IMR-90 (cell line): Measurements from ENCODE around the gene DDC. TPM values are rescaled to one million over a fixed set of nuclear protein-coding genes. Genes with fewer than 3 reads are reported as not detected.

Source experiments
- ATAC-seq: fragments of 200-7000 bp; cut with Tn5 transposase; 2 replicates; pipeline ENCODE4 v1.9.1; 2020; ENCODE audit warnings: low read depth, mild to moderate bottlenecking, moderate library complexity
- BruUV-seq: library from RNA; stranded (reverse); fragments of 400-500 nt; replicated peaks from 2 replicates; lab custom pipeline; 2021; lab: Mats Ljungman, UMichigan
- CTCF ChIA-PET: fragments of 300-600 bp; formaldehyde crosslinking; extraction: SDS; loops from one replicate; lab custom pipeline; 2021; ENCODE audit warnings: antibody characterized with exemption; lab: Yijun Ruan, JAX
- POLR2A ChIA-PET: fragments of 300-600 bp; sonication (Branson Sonifier 250); formaldehyde crosslinking; loops from one replicate; lab custom pipeline; 2022; ENCODE audit warnings: antibody characterized with exemption; ENCODE audit not compliant: unreplicated experiment; lab: Charles Lee
- DNase-seq: peaks from one replicate; pipeline ENCODE4 v3.0.0; 2013
- H2AFZ ChIP-seq: replicated peaks from 2 replicates; pipeline ENCODE3; 2013; ENCODE audit warnings: low read length, mild to moderate bottlenecking; ENCODE audit not compliant: poor library complexity
- H2AK5ac ChIP-seq: 2 replicates; pipeline ENCODE4 v1.6.1; 2013; ENCODE audit warnings: low read depth, low read length, inconsistent platforms
- H2AK9ac ChIP-seq: replicated peaks from 2 replicates; pipeline ENCODE3; 2013; ENCODE audit warnings: mild to moderate bottlenecking, low read depth, low read length, moderate library complexity; ENCODE audit not compliant: poor library complexity
- H2BK120ac ChIP-seq: 2 replicates; pipeline ENCODE4 v1.6.1; 2013; ENCODE audit warnings: low read depth, low read length, inconsistent platforms
- H2BK15ac ChIP-seq: 3 replicates; pipeline ENCODE4 v1.6.1; 2013; ENCODE audit warnings: low read depth, low read length, inconsistent platforms
- H2BK20ac ChIP-seq: 2 replicates; pipeline ENCODE4 v1.6.1; 2013; ENCODE audit warnings: low read depth, mild to moderate bottlenecking, inconsistent platforms, low read length, moderate library complexity
- H2BK5ac ChIP-seq: 2 replicates; pipeline ENCODE4 v1.6.1; 2013; ENCODE audit warnings: mild to moderate bottlenecking, low read depth, low read length, inconsistent platforms; ENCODE audit not compliant: poor library complexity, severe bottlenecking
- H3K14ac ChIP-seq: replicated peaks from 2 replicates; pipeline ENCODE4 v1.6.1; 2013; ENCODE audit warnings: low read depth, low read length, inconsistent platforms
- H3K18ac ChIP-seq: 2 replicates; pipeline ENCODE4 v1.6.1; 2013; ENCODE audit warnings: low read depth, low read length, control low read depth
- H3K23ac ChIP-seq: 2 replicates; pipeline ENCODE4 v1.6.1; 2013; ENCODE audit warnings: low read depth, low read length, inconsistent platforms
- H3K27ac ChIP-seq: 2 replicates; pipeline ENCODE4 v1.5.1; 2013; ENCODE audit warnings: mild to moderate bottlenecking, control low read depth, low read length; ENCODE audit not compliant: insufficient read depth
- H3K27me3 ChIP-seq: 2 replicates; pipeline ENCODE4 v1.6.1; 2013; ENCODE audit warnings: low read length; ENCODE audit not compliant: control insufficient read depth, insufficient read depth
- H3K36me3 ChIP-seq: 2 replicates; pipeline ENCODE4 v1.6.1; 2013; ENCODE audit warnings: low read length, mixed read lengths; ENCODE audit not compliant: control insufficient read depth, insufficient read depth
- H3K4ac ChIP-seq: 2 replicates; pipeline ENCODE4 v1.6.1; 2013; ENCODE audit warnings: low read depth, low read length, inconsistent platforms
- H3K4me1 ChIP-seq: 2 replicates; pipeline ENCODE4 v1.6.1; 2013; ENCODE audit warnings: low read length, mixed read lengths; ENCODE audit not compliant: control insufficient read depth, insufficient read depth
- H3K4me2 ChIP-seq: 2 replicates; pipeline ENCODE4 v1.6.1; 2013; ENCODE audit warnings: low read depth, mild to moderate bottlenecking, control low read depth, low read length, moderate library complexity
- H3K4me3 ChIP-seq: 2 replicates; pipeline ENCODE4 v1.5.1; 2013; ENCODE audit warnings: low read depth, mild to moderate bottlenecking, control low read depth, low read length, moderate library complexity; ENCODE audit not compliant: insufficient read depth
- H3K56ac ChIP-seq: 2 replicates; pipeline ENCODE4 v1.6.1; 2013; ENCODE audit warnings: low read length, inconsistent platforms; ENCODE audit not compliant: insufficient read depth; ENCODE audit errors: extremely low read depth
- H3K79me1 ChIP-seq, 2 experiments: 2 replicates each; pipeline ENCODE4 v1.6.1; 2013; ENCODE audit warnings: low read length in 2 of 2, inconsistent platforms in 1 of 2, low read depth in 1 of 2
- H3K9ac ChIP-seq: 2 replicates; pipeline ENCODE4 v1.6.1; 2013; ENCODE audit warnings: low read depth, low read length, control low read depth
- H3K9me1 ChIP-seq: 2 replicates; pipeline ENCODE4 v1.6.1; 2013; ENCODE audit warnings: low read length, inconsistent platforms; ENCODE audit not compliant: insufficient read depth
- H3K9me3 ChIP-seq: 2 replicates; pipeline ENCODE4 v1.6.1; 2013; ENCODE audit warnings: low read length; ENCODE audit not compliant: control insufficient read depth, insufficient read depth
- H4K20me1 ChIP-seq: 2 replicates; pipeline ENCODE4 v1.6.1; 2013; ENCODE audit warnings: low read length, inconsistent platforms; ENCODE audit not compliant: insufficient read depth
- H4K5ac ChIP-seq: 2 replicates; pipeline ENCODE4 v1.6.1; 2013; ENCODE audit warnings: mild to moderate bottlenecking, low read depth, low read length, control low read depth
- H4K8ac ChIP-seq, 2 experiments: 2 replicates each; pipeline ENCODE4 v1.6.1; 2013; ENCODE audit warnings: low read depth in 2 of 2, low read length in 2 of 2, control low read depth in 1 of 2, inconsistent platforms in 1 of 2
- H4K91ac ChIP-seq: 2 replicates; pipeline ENCODE4 v1.6.1; 2013; ENCODE audit warnings: low read depth, low read length, inconsistent platforms; ENCODE audit not compliant: insufficient read depth
- BHLHE40 ChIP-seq: fragments of 150-350 bp; IDR thresholded peaks from 2 replicates; pipeline ENCODE4 v1.6.1; 2016; ENCODE audit warnings: mild to moderate bottlenecking, low read depth, low read length
- ELK1 ChIP-seq: fragments of 150-350 bp; IDR thresholded peaks from 2 replicates; pipeline ENCODE4 v1.6.1; 2016; ENCODE audit warnings: low read depth, mild to moderate bottlenecking, low read length, moderate library complexity, borderline replicate concordance
- MAFK ChIP-seq: IDR thresholded peaks from 2 replicates; pipeline ENCODE4 v1.6.1; 2012; ENCODE audit warnings: low read depth, low read length, improper control_type of control experiment
- MXI1 ChIP-seq: IDR thresholded peaks from 2 replicates; pipeline ENCODE4 v1.6.1; 2012; ENCODE audit warnings: low read depth, mild to moderate bottlenecking, low read length, moderate library complexity, borderline replicate concordance
- POLR2A ChIP-seq: IDR thresholded peaks from 2 replicates; pipeline ENCODE4 v1.6.1; 2012; ENCODE audit warnings: mild to moderate bottlenecking, low read depth, low read length
- RCOR1 ChIP-seq: IDR thresholded peaks from 2 replicates; pipeline ENCODE4 v1.6.1; 2012; ENCODE audit warnings: mild to moderate bottlenecking, low read length, improper control_type of control experiment; ENCODE audit not compliant: insufficient replicate concordance
- RFX5 ChIP-seq: IDR thresholded peaks from 2 replicates; pipeline ENCODE4 v1.8.0; 2012; ENCODE audit warnings: low read depth, mild to moderate bottlenecking, low read length, moderate library complexity
- SMC3 ChIP-seq: fragments of 150-350 bp; IDR thresholded peaks from 2 replicates; pipeline ENCODE4 v1.6.1; 2016; ENCODE audit warnings: low read depth, mild to moderate bottlenecking, antibody characterized with exemption, low read length, moderate library complexity
- WGBS, 2 experiments: methylation state at CpG; one replicate each; pipeline versions ENCODE4 v1.1.5 to v1.1.7; 2013; ENCODE audit warnings: missing lambda C conversion rate in 2 of 2; ENCODE audit not compliant: insufficient read length in 1 of 2; ENCODE audit errors: extremely low coverage in 2 of 2; 5-methylcytosine and 5-hydroxymethylcytosine counted together
- dilution Hi-C: fragments of 300-500 bp; cut with HindIII; formaldehyde crosslinking; loops from one replicate; pipeline ENCODE4 v1.14.3; 2018; ENCODE audit warnings: low sequenced_read_pairs; ENCODE audit not compliant: unreplicated experiment
- in situ Hi-C: fragments of 300-500 bp; cut with MboI; formaldehyde crosslinking; loops from 3 replicates; pipeline ENCODE4 v1.14.3; 2019; ENCODE audit warnings: low sequenced_read_pairs, inconsistent platforms, mixed read lengths
- intact Hi-C: fragments of 100-400 bp; cut with micrococcal nuclease; formaldehyde crosslinking; loops from 2 replicates; pipeline ENCODE4 v1.10.0; 2022
- polyA plus RNA-seq, 3 experiments: library from polyadenylated mRNA; depleted of rRNA; stranded (reverse); fragments of >200 nt; gene quantifications; 2 replicates each; pipeline ENCODE4 v1.2.3, GENCODE V29; 2012; ENCODE audit warnings: low replicate concordance in 1 of 3
- total RNA-seq: library from RNA; depleted of rRNA; stranded (reverse); fragments of >200 nt; gene quantifications from 2 replicates; pipeline ENCODE4 v1.2.3, GENCODE V29; 2012
- TF ChIP-seq, protein P1 (sequence below): fragments of 150-350 bp; IDR thresholded peaks from 2 replicates; pipeline ENCODE4 v1.6.1; 2017; ENCODE audit warnings: mild to moderate bottlenecking, antibody characterized with exemption, low read length, low read depth

DDC gene
- total and polyA plus RNA-seq, 2 of the 4 experiments (the other 2 are of a cell fraction): not detected

DNA sequence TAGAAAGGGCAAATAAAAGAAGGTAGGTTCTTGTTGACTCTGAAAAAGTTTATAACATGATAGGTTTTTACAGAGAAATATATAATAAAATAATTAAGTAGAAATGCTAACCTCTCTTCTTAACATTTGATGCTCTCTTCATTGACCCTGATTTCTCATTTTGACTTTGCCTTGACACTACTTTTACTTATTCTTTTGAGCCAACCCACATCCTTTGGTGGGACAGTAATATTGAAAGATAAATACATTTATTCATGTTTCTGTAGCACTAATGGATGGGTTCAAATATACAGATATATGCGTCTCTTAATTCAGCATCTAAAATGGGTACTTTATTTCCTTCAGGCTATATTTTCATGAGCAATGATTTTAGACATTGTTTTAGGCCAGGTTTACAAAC lies 34.4 kb downstream of the DDC start:
- POLR2A ChIA-PET: interaction anchor here (0.7 kb wide), 1 partner anchor 59 kb away, joined by 3 read pairs; no protein-coding TSS in a partner anchor
- no peak overlapping the region for H3K27ac ChIP-seq
- H3K4me2 ChIP-seq: no peak overlapping the region
- no peak overlapping the region for H2BK15ac ChIP-seq
- no peak overlapping the region for H2BK20ac ChIP-seq
- no peak for TF ChIP-seq SMC3
- no peak for TF ChIP-seq POLR2A
- no peak for TF ChIP-seq ELK1
- TF ChIP-seq BHLHE40: no peak
- TF ChIP-seq MAFK: no peak
- TF ChIP-seq MXI1: no peak
- TF ChIP-seq, protein P1, sequence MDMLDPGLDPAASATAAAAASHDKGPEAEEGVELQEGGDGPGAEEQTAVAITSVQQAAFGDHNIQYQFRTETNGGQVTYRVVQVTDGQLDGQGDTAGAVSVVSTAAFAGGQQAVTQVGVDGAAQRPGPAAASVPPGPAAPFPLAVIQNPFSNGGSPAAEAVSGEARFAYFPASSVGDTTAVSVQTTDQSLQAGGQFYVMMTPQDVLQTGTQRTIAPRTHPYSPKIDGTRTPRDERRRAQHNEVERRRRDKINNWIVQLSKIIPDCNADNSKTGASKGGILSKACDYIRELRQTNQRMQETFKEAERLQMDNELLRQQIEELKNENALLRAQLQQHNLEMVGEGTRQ: no peak
- TF ChIP-seq RFX5: no peak
- TF ChIP-seq RCOR1: no peak
- dilution Hi-C loops: no loop called here
- no peak overlapping the region for H4K91ac ChIP-seq
- no TSS peak for BruUV-seq
- H2BK5ac ChIP-seq: no peak overlapping the region
- no peaks in the 10 kb centered on the region for H3K9me3 ChIP-seq
- H4K5ac ChIP-seq: no peak overlapping the region
- no peak overlapping the region for H3K9ac ChIP-seq
- ATAC-seq (no peak), DNase-seq (no peak)
- no peak overlapping the region for H3K56ac ChIP-seq
- no peak overlapping the region for H3K4ac ChIP-seq
- H3K4me1 ChIP-seq: peaks cover 5% of the 10 kb centered on the region
- H3K18ac ChIP-seq: no peak overlapping the region
- intact Hi-C loops: no loop called here
- in situ Hi-C loops: no loop called here
- H4K8ac ChIP-seq: no peak overlapping the region
- WGBS, 2 experiments: no CpG with 5 or more reads among the region's 1 CpG
- H2AK5ac ChIP-seq: no peak overlapping the region
- no peak overlapping the region for H2AFZ ChIP-seq
- no peaks in the 10 kb centered on the region for H4K20me1 ChIP-seq
- no peaks in the 10 kb centered on the region for H3K79me1 ChIP-seq
- no peak overlapping the region for H3K4me3 ChIP-seq
- no peak overlapping the region for H3K23ac ChIP-seq
- H3K36me3 ChIP-seq: no peaks in the 10 kb centered on the region
- H3K9me1 ChIP-seq: no peaks in the 10 kb centered on the region
- CTCF ChIA-PET: no interaction called here
- H2AK9ac ChIP-seq: no peak overlapping the region
- H2BK120ac ChIP-seq: no peak overlapping the region
- H3K27me3 ChIP-seq: peaks cover 8% of the 10 kb centered on the region
- H3K14ac ChIP-seq: no peak overlapping the region
